ENCODE results near the gene DCANP1.
"Not testable (repeated sequence)": the region's sequence is repeated elsewhere in the genome, so short reads cannot be mapped to it uniquely, and the experiment has no call there.

Gene DCANP1

GRCh38 chr5:135447298-135447929 lies at the start of gene DCANP1:
TSS of gene DCANP1 (minus strand) at chr5:135447348. CDS start at chr5:135447108, 240 bp downstream.
- no peak for DNase-seq (ENCODE audit: low read depth in 2 of 3, low spot score in 2 of 3)

GRCh38 chr5:135495531-135495930 lies 48.4 kb upstream of the DCANP1 start:
- DNase-seq (ENCODE audit: low read depth in 2 of 3, low spot score in 2 of 3), result not testable (repeated sequence)

- DNase-seq (ENCODE audit: low read depth in 2 of 3, low spot score in 2 of 3), result no peak
These were observed 47.0 kb upstream of the DCANP1 start for GRCh38 chr5:135494196-135494595.

- no peak for DNase-seq (ENCODE audit: low read depth in 2 of 3, low spot score in 2 of 3)
These were observed 46.4 kb upstream of the DCANP1 start for GRCh38 chr5:135493406-135494180.

GRCh38 chr5:135492319-135492626 lies 45.1 kb upstream of the DCANP1 start:
- DNase-seq (ENCODE audit: low read depth in 2 of 3, low spot score in 2 of 3), result no peak

GRCh38 chr5:135491552-135492318 lies 44.6 kb upstream of the DCANP1 start:
- DNase-seq (ENCODE audit: low read depth in 2 of 3, low spot score in 2 of 3), result no peak

- no peak for DNase-seq (ENCODE audit: low read depth in 2 of 3, low spot score in 2 of 3)
These were observed 43.9 kb upstream of the DCANP1 start for GRCh38 chr5:135491038-135491551.

GRCh38 chr5:135490245-135491037 lies 43.3 kb upstream of the DCANP1 start:
- DNase-seq (ENCODE audit: low read depth in 2 of 3, low spot score in 2 of 3), result no peak

GRCh38 chr5:135489466-135490244 lies 42.5 kb upstream of the DCANP1 start:
- no peak for DNase-seq (ENCODE audit: low read depth in 2 of 3, low spot score in 2 of 3)

- no peak for DNase-seq (ENCODE audit: low read depth in 2 of 3, low spot score in 2 of 3)
These were observed 41.7 kb upstream of the DCANP1 start for GRCh38 chr5:135488727-135489465.

- DNase-seq (ENCODE audit: low read depth in 2 of 3, low spot score in 2 of 3), result no peak
These were observed 40.8 kb upstream of the DCANP1 start for GRCh38 chr5:135487839-135488514.

- DNase-seq (ENCODE audit: low read depth in 2 of 3, low spot score in 2 of 3), result no peak
These were observed 39.9 kb upstream of the DCANP1 start for GRCh38 chr5:135487037-135487395.

- DNase-seq (ENCODE audit: low read depth in 2 of 3, low spot score in 2 of 3), result no peak
These were observed 39.2 kb upstream of the DCANP1 start for GRCh38 chr5:135486131-135487036.

GRCh38 chr5:135484674-135485086 lies 37.5 kb upstream of the DCANP1 start:
- DNase-seq (ENCODE audit: low read depth in 2 of 3, low spot score in 2 of 3), result no peak

GRCh38 chr5:135483254-135483653 lies 36.1 kb upstream of the DCANP1 start:
- no peak for DNase-seq (ENCODE audit: low read depth in 2 of 3, low spot score in 2 of 3)

- DNase-seq (ENCODE audit: low read depth in 2 of 3, low spot score in 2 of 3), result no peak
These were observed 35.3 kb upstream of the DCANP1 start for GRCh38 chr5:135482381-135482933.

GRCh38 chr5:135481909-135482311 lies 34.8 kb upstream of the DCANP1 start:
- DNase-seq (ENCODE audit: low read depth in 2 of 3, low spot score in 2 of 3), result no peak

GRCh38 chr5:135481387-135481786 lies 34.2 kb upstream of the DCANP1 start:
- DNase-seq (ENCODE audit: low read depth in 2 of 3, low spot score in 2 of 3), result no peak
